ENCODE measurements around the gene HCN2. TPM values are rescaled to one million over a fixed set of nuclear protein-coding genes. Genes with fewer than 3 reads are reported as not detected.
"Not testable (repeated sequence)": the region's sequence is repeated elsewhere in the genome, so short reads cannot be mapped to it uniquely, and the experiment has no call there.

Gene HCN2
- total and polyA plus RNA-seq, 2 of the 8 experiments (the other 6 are each of a cell fraction or from before 2014, with no cell fraction given), result 1.0 to 4.0 TPM

DNA sequence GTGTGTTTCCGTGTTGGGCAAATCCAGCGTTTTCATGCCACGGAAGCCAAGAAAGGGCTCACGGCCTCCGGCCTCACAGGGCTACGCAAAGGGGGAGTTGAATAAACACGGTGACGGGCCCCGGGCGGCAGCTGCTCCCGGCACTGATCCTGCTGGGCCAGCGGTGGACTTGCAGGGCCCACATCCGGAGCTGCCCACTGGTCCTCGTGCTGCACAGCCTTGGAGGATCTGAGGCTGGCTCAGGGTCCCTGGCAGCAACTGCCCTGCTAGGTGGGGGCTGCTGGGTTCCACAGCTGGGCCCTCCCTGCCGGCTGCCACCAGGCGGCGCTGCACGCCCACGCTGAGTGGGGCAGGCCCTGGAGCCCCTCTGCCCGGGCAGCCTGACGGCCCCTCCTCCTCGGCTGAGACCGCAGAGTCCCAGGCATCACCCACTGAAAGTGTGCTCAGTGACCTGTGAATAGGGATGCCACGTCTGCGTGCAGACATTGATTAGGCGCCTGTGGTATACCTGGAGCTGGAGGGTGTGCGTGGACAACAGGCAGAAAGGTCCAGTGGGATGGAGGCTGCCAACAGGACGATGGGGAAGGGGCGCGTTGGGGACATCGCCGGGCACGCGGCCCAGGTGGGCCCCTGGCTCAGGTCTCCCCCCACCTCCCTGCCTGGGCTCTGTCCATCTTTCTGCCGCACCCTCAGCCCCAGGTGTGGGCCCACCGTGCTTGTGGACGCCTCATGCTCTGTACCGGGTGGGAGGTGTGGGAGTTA lies 5.3 kb upstream of the HCN2 start (continued):
- no peak for TF ChIP-seq SAP30 (IDR thresholded peaks at IDR 0.05; ENCODE audit: insufficient read depth, insufficient replicate concordance, low read length)
- TF ChIP-seq TBP (IDR thresholded peaks at IDR 0.05; ENCODE audit: low read depth, low read length), result peak; percentile 38; the same call in 1 of the 2 replicates
- no peak for TF ChIP-seq ZNF274 (IDR thresholded peaks at IDR 0.05; ENCODE audit: borderline replicate concordance, extremely low read depth, low read length)
- TF ChIP-seq JUN (IDR thresholded peaks at IDR 0.05; ENCODE audit: low read depth, low read length), result no peak
- TF ChIP-seq FOSL1 (IDR thresholded peaks at IDR 0.05; ENCODE audit: insufficient read depth, low read depth, low read length), result no peak
- 0 out of 2 replicates have a peak, but pooled peaks have one; percentile 23 for TF ChIP-seq YY1 (IDR thresholded peaks at IDR 0.05; ENCODE audit: low read depth, low read length)

DNA sequence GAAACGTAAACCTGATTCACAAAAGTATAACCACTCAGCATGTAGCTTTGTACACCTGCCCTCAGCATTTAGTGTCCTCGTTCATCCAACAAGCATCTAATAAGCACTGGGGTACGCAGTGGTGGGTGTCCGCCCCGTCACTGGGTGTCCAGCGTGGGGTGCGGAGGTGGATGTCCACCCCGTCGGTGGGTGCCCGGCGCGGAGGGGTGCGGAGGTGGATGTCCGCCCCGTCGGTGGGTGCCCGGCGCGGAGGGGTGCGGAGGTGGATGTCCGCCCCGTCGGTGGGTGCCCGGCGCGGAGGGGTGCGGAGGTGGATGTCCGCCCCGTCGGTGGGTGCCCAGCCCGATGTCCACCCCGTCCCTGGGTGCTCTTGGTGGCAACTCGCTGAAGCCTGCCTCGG lies 4.5 kb upstream of the HCN2 start:
- FAIRE-seq, result not testable (repeated sequence)
- POLR2A ChIA-PET (ENCODE audit: partially characterized antibody), result interaction anchor here (0.9 to 6.3 kb wide), 10 partner anchors 9 to 49 kb away, joined by 3 to 78 read pairs (median 5); partner anchors contain the start of genes BSG and GZMM

More for the DNA sequence above, 4.5 kb upstream of the HCN2 start:
- not testable (repeated sequence) for H3K9ac ChIP-seq (replicated peaks in 1 of 4; ENCODE audit: extremely low read depth in 1 of 4, low read depth in 3 of 4, low read length in 3 of 4); H3K56ac ChIP-seq (replicated peaks; ENCODE audit: insufficient read length, low read depth, low read length); H3K79me2 ChIP-seq (ENCODE audit: control insufficient read depth in 1 of 2, insufficient read depth in 2 of 2, low read length in 2 of 2); H2BK5ac ChIP-seq (ENCODE audit: low read depth, low read length); H3K9me3 ChIP-seq (ENCODE audit: insufficient read depth in 2 of 2, low read depth in 1 of 2, low read length in 1 of 2); H2BK12ac ChIP-seq (ENCODE audit: low read depth, low read length); H2BK20ac ChIP-seq (ENCODE audit: low read length); H3K4me3 ChIP-seq (ENCODE audit: extremely low read depth in 1 of 4, insufficient read depth in 2 of 4, low read depth in 3 of 4, low read length in 4 of 4); H3K23me2 ChIP-seq (ENCODE audit: low read depth, low read length); H3K18ac ChIP-seq (ENCODE audit: extremely low read depth, low read length); H3K79me1 ChIP-seq (ENCODE audit: low read depth, low read length); H4K91ac ChIP-seq (replicated peaks; ENCODE audit: insufficient read length, low read length); H3K23ac ChIP-seq (ENCODE audit: insufficient read length); H2AFZ ChIP-seq (ENCODE audit: low read length); H2BK120ac ChIP-seq (replicated peaks; ENCODE audit: low read depth, low read length); H2BK15ac ChIP-seq (ENCODE audit: low read length); H3K27ac ChIP-seq (ENCODE audit: low read depth, low read length); H2AK5ac ChIP-seq (ENCODE audit: low read depth, low read length); H3K4me2 ChIP-seq (ENCODE audit: insufficient read depth in 1 of 2, low read depth in 2 of 2, low read length in 2 of 2); H3K4ac ChIP-seq (replicated peaks; ENCODE audit: insufficient read length, low read depth, low read length); H4K5ac ChIP-seq (ENCODE audit: insufficient read length, low read depth, low read length); H3K14ac ChIP-seq (ENCODE audit: insufficient read length); H4K8ac ChIP-seq (ENCODE audit: extremely low read depth, insufficient read depth, low read length); DNase-seq (ENCODE audit: low read depth in 1 of 2, low spot score in 2 of 2)
- Histone ChIP-seq H3K4me1 (replicated peaks in 1 of 4; ENCODE audit: control insufficient read depth in 3 of 4, insufficient read depth in 4 of 4, low read length in 3 of 4) (peaks cover 0 to 12% (median 5%) of the 10 kb centered on the region in 4 experiments; a peak in 5 of 7 replicates), H4K20me1 (replicated peaks in 1 of 2; ENCODE audit: control insufficient read depth in 1 of 2, insufficient read depth in 2 of 2, low read length in 2 of 2) (peaks cover 14 to 27% of the 10 kb centered on the region in 2 experiments), H3K27me3 (replicated peaks in 1 of 4; ENCODE audit: control insufficient read depth in 3 of 4, extremely low read depth in 1 of 4, insufficient read depth in 3 of 4, low read length in 3 of 4) (peaks cover 12 to 14% (median 13%) of the 10 kb centered on the region in 4 experiments), H3K36me3 (ENCODE audit: control insufficient read depth in 2 of 4, insufficient read depth in 4 of 4, low read length in 3 of 4) (peaks cover 6 to 24% (median 18%) of the 10 kb centered on the region in 4 experiments; a peak in 6 of 8 replicates)
- 90% methylated on average over 34 of the region's 34 CpGs; no CpG with 5 or more reads in 1 of the 2 experiments for WGBS, 2 experiments (ENCODE audit: extremely low coverage in 1 of 2, insufficient coverage in 1 of 2, insufficient read length in 1 of 2, insufficient replicate concordance in 2 of 2, low coverage in 1 of 2, low lambda C conversion rate in 2 of 2, missing lambda C conversion rate in 1 of 2)
- CTCF ChIA-PET (ENCODE audit: partially characterized antibody), result interaction anchor here (0.8 to 4.7 kb wide), 12 partner anchors 9 to 312 kb away, joined by 3 to 51 read pairs (median 4); no protein-coding TSS in a partner anchor
